ENCODE measurements around the gene TBXAS1.

Gene TBXAS1

DNA sequence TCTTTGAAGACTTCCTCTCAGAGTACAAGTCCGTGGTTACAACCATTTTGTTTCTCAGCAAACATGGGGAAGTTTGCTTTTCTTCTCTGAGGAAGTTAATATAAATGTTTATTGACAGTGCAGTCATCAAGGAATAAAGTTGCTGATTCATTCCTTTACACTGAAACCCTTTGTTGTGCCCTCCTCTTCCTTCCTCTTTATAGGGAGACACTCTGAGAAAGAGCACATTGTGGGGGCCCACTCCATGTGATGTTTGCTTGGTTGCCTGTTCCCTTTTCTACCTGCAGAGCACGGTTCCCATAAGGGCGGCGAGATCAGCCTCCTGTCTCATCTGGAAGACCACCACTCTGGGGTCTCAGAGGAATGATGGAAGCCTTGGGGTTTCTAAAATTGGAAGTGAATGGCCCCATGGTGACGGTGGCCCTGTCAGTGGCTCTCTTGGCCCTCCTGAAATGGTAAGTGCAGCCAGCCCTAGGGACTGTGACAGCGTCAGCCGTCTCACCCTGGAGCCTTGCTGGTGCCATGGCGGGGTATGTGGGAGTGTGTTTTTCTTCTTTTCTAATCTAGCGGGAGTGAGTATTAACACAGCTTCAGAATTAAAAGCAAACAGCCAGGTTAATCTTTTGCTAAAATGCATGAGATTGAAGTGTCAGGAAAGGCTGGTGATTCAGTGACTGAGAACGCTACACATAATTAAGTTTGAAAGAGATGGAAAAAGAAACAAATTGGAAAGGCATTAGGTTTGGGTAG, at the start of gene TBXAS1:
TBXAS1 (plus strand) TSS at position 240 of the 750 bp plus-strand sequence; CDS start at position 367, 127 bp downstream.
- DNase-seq = no peak

DNA sequence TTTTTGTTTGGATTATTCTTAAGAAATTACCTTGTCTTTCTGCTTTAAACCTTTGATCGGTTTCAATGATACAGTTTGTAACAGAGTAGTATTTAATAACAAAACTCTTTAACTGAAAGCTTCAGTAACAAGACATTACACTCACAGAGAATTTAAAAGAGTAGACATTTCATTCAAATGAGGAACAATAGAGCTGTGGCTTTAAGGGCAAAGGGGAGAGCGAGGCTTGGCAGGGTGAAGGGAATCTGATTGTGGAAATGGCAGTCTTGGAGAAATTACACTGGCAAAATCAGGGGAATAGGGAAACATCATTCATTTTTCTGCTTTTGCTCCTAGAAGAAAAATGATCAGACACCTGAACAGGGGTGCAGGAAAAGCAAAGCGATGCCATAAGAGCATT, 46.1 kb upstream of the TBXAS1 start:
- DNase-seq = no peak

DNA sequence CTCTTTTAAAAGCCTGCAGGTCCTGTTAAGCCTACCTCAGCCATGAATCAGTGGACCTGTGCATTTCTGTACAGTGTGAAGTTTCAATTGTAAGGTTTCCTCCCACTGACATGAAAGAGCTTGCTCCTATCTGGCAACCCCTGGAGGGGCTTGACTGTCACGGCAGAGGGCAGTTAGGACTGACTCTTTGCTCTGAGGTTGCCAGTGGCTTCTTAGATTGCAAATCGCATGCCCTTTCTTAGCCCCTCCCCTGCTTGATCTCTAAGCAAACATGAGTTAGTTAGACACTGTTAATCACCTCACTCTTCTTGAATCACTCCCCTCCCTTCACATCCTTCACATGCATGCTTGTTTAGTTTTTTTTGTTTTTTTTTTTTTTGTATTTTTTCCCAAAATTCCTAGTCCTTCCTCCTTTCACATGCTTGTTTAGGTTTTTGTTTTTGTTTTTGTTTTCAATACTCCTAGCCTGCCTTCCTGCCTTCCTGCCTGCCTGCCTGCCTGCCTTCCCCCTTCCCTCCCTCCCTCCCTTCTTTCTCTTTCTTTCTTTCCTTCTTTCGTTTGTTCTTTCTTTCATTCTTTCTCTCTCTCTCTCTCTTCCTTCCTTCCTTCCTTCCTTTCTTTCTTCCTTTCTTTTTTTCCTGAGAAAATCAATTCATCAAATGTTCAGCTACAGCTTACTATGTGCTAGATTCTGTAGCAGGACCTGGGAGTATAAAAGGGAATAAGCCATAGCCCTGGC, 45.2 kb upstream of the TBXAS1 start:
- no peak for DNase-seq

DNA sequence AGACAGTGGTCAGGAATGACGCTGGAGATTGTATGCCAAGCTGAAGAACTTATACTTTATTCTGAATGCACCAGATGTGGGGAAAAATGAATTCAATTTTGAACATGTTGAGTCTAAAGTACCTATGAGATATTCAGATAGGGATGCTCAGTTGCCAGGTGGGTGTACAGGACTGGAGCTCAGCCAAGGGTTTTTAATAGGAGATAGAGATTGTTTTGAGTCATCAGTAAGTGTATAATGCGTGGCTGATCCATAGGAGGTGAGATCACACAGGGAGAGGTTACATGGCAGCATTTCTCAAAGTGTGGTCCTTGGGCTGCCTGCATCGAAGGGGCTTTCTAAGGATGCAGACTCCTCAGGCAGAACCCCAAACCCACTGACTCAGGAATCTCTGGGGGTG, 44.4 kb upstream of the TBXAS1 start:
- no peak for DNase-seq

DNA sequence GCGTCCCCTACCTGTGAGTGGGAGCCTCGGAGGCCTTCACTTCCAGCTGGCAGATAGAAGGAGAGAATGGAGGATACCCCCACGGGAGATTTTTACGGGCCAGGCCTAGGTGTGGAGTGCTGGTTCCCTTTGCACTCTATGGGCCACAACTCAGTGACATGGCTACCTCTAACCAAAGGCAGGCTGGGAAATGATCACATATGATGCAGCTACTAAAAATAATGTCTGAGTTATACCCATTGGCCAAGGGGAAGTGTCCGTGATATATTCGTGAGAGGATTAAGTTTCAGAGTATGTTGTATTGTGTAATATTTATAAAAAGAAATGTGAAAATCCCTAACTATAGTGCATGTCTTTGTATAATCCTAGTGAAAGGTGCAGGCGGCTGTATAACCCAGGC, 37.7 kb upstream of the TBXAS1 start:
- no peak for DNase-seq

DNA sequence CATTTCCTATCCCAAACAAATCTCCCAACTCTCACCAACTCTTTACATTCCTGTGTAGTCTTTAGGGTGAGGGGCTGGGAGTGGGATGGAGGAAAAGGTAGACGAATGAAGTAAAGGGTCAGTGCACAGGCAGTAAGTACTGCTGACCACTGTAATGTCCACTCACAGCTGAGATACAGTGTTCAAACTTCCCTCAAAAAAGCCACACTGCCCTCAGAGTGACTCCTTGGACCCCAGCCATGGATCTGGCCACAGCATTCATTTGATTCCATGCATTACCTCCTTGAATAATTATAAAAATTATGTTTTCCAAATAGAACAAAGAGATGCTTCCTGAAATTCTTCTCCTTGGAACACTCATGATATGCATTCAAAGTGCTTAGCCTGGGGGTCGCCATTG, 31.5 kb upstream of the TBXAS1 start:
- DNase-seq = no peak

DNA sequence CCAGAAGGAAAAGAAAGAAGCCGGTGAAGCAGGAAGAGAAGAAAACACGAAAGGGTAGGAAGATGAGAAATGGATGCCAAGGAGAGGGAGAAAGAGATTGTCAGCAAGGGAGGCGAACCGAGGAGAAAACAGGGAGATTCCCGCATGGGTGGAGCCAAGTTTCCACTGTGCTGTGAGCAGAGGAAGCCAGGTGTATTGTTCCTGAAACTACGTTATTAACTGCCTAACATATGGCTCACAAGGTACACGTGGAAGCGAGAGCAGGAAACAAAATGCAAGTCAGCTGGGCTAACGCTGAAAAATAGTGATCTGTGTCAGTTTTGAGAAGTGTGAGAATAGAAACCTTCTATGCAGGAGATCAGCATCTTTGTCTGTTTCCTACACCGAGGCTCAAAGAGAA, 30.8 kb upstream of the TBXAS1 start:
- no peak for DNase-seq

DNA sequence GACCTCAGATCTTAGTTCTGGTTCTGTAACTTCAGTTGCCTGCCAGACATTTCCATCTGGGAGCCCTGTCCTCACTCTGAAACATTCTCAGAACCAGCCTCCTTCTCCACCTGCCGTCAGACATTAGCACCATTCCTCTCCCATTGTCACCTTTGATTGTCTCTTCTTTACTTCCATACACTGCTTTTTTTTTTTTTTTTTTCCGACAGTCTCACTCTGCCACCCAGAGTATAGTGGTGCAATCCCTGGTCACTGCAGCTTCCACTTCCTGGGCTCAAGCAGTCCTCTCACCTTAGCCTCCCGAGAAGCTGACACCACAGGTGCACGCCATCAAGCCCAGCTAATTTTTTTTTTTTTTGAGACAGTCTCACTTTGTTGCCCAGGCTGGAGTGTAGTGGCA, 30.2 kb upstream of the TBXAS1 start:
- DNase-seq = no peak

DNA sequence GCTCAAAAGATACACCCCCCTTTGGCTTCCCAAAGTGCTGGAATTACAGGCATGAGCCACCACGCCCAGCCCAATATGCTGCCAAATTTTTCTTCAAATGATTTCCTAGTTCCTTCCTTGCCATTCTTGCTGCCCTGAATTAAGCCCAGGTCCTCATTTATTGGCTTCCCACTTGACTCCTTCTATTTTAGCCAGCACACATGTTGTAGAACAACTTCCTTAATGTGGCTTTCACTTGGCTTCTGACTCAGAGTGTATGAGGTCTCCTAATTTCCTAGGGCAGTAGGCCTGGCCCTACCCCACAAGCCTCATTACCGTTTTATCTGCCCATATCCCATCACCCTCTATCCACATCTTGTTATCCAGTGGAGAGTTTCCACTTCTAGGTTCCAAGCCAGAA, 29.5 kb upstream of the TBXAS1 start:
- DNase-seq = no peak

DNA sequence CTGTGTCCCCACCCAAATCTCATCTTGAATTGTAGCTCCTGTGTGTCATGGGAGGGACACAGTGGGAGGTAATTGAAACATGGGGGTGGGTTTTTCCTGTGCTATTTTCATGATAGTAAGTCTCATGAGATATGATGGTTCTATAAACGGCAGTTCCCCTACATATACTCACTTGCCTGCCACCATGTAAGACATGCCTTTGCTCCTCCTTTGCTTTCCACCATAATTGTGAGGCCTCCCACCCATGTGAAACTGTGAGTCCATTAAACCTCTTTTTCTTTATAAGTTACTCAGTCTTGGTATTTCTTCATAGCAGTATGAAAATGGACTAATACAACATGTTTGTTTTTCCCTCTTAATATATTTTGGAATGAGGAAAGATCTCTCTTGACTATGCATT, 24.5 kb upstream of the TBXAS1 start:
- no peak for DNase-seq

DNA sequence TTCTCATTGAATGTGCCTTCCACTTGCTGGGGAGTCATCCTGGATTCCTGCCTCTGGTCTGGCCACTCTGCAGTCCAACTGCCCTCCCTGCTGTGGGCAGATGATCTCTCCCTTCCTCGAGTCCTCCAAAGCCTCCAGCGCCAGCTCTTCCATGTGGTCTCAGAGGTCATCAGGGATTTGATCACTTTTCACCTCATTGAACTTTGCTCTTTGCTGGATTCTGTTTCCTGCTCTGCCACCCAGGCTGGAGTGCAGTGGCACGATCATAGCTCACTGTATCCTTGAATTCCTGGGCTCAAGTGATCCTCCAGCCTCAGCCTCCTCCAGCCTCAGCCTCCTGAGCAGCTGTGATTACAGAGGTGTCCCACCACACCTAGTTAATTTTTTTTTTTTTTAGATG, 22.1 kb upstream of the TBXAS1 start:
- DNase-seq = no peak

DNA sequence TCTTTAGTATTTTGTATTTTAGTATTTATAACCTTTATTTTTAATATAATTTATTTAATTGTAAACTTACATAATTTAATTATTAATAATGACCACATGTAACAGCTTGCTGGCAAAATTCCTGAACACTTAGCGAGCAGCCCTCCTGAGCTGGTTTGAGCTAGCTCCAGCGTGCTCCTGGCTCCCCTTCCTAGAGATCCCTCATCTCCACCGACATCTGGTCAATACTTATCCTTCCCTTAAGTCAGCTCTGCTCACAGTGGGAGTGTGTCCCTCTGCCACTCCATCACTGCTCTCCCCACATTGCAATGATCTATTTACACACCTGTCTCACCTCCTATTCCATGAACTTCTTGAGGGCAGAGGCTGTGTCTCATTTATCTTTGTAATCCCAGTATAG, 20.6 kb upstream of the TBXAS1 start:
- no peak for DNase-seq

DNA sequence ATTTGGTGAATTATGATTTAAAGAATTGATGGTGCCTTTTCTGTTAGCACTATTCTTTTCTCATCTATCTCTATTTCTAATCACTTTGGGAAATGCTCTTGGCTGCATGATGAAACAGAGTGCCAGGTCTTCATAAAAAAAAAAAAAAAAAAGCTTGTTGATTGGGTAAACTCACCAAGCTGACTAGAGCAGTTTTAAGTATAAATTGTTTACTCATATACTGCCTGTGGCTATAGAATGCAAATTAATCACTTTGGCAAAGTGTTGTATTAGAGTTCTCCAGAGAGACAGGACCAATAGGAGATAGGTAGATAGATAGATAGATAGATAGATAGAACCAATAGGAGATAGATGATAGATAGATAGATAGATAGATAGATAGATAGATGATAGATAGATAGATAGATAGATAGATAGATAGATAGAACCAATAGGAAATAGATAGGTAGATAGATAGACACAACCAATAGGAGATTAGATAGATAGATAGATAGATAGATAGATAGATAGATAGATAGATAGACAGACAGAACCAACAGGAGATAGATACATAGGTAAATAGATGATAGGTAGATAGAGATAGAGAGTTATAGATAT, 20.1 kb upstream of the TBXAS1 start:
- no peak for DNase-seq

DNA sequence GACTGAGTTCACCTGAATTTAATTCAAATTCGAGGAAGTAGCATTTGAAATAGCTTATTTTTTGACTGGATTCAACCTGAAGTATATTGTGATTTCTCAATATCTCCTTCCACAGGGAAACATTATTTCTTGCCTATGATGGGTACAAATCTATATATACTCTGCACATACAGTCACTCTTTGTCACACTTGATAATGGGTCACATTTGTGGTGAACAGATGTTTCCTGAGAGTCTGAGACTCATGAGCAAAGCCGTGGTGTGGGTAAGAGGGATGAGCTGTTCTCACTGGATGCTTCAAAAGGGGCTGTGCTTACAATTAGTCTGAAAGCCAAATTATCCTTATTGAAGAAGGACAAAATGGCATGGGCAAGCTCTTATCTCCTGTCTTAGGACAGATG, 18.0 kb upstream of the TBXAS1 start:
- no peak for DNase-seq

DNA sequence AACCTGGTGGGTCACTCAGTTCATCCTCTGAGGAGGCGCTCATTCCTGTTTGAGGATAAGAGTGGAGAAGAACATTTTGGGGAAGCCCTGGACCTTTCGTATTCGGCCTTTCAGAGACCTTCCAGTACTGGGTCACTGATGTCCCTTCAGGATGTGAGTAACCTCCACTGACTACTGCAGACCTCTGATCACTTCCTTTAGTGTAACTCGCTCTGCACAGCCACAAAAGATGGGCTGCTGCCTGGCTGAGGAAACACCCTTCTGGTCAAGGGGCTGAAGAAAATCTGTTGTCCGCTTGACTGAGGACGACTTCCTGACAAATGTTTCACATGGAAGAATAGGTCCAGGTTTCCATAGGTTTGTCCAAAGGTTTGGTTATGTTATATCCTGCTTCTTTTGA, 15.9 kb upstream of the TBXAS1 start:
- no peak for DNase-seq

DNA sequence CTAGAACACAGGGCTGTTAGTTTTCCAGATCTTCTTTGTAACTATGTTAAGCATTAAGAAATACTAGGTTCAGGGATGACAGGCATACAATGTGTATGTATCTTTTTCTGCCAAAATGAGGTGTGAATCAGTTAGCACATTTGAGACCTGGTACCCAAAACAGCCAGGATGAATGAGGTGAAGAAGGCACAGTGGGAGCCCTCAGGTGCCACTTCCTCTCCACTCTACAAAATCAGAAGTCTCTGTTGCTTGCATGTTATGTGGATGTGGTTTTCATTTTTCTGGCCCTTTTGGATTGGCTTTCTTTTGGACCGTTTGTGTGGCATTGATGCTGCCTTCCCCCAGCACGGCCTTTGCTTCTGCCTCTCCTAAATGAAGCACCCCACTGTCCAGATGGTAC, 15.4 kb upstream of the TBXAS1 start:
- DNase-seq = no peak

DNA sequence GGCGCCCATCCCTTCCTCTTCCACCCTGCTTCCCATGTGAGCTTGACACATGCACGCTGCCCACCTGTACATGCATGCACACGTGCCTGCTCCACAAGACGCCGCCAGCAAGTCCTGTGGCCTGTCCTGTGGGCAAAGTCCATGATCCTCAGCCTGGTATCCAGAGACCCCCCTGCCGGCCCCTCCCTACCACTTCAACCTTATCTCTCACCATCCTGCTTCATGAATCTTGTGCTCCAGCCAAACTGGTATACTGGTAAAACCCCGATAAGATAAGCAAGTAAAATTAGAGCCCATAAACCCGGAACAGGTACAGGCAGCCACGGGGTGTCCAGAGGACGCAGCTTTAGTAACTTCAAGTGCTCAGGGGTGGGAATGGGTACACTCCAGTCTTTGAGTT, 11.8 kb upstream of the TBXAS1 start:
- no peak for DNase-seq

DNA sequence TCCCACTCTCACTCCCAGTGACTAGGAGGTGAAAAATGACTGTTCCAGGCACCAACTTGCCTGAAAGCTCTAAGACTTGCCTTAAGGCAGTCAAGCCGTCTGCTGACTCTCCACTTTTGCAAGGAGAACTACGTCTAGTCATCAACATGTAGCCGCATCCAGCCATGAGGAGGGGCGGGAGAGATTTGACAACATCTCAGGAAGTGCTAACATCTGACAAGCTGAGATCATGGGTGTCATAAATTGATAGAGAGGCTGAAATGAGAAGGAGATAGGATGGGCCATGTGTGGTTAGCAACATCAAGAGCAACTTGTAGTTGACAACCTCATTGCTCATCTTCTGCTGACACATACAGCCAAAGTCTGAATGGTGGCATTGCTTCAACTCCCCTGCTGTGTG, 9.0 kb upstream of the TBXAS1 start:
- no peak for DNase-seq

DNA sequence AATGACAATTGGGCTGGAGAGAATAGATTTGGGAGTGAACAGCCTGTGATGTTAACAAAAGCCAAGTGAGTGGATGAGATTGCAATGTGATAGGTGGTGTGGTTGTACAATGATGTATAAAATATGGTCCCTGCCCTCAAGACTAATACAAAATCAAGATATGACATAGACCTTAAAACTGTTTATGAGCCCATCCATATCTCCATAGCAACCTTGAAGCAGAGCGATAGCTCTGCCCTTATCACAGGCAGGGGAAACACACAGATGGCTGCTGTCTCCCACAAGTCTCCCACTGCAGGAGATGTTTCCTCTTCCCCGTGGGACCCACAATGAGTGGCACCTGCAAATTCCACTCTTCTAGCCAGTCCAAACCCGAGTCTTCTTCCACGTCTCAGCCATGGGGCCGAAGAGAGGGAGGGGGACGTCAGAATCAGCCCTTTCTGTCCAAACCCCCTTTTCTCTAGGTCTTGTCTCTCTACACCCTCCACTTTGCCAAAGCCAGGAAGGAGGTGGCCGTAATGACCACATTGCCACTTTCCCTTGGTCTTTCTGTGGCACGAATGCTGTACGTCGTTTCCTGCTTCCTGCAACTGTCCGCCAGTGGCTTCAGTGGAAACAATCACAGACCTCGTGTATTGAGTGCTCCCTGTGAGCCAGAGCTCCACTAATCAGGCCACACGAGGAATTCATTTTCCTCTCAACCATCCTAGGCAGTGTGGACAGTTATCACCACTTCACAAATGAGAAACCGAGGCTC, 7.5 kb upstream of the TBXAS1 start:
- DNase-seq = no peak

DNA sequence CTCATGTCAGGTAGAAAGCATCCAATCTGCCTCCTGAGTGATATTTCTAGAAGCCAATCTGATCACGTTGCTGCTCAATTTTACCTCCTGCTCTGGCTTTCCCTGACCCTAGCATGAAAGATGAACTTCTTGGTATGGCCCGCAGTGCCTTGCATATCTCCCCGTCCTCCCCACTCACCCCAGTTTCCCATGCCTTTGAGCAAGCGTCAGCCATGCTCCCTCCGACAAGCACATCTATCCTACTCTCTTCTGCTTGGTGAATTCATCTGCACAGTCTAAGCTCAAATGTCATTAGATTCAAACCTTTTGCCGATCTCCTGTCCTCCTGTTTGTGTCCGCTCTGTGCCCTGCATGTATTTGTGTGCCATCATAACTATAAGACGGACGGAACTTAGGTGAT, 6.2 kb upstream of the TBXAS1 start:
- no peak for DNase-seq

DNA sequence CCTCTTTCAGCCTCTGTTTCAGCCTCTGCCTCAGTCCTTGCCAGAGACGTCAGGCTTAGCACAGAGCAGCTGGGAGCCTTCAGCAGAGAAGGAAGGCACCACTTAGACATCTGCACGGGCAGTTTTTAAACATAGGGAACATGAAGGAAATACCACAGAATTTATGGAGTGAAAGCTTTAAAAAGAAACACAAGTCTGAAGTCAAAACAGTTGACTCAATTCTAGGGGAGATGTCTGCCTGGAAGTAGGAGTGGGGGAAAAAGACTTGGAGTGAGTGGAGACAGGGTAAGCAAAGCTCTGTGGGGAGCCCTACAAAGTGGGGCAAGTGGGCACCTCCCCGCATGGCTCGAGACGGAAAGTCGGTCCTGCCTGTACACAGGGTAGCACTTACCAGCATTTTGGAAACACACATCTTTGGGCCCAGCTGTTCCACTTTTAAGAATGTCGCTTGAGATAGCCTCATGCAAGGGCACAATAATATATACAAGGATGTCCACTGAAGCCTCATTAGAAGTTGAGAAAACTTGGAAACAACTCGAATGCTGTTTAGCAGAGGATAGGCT, 5.0 kb upstream of the TBXAS1 start:
- DNase-seq = no peak

DNA sequence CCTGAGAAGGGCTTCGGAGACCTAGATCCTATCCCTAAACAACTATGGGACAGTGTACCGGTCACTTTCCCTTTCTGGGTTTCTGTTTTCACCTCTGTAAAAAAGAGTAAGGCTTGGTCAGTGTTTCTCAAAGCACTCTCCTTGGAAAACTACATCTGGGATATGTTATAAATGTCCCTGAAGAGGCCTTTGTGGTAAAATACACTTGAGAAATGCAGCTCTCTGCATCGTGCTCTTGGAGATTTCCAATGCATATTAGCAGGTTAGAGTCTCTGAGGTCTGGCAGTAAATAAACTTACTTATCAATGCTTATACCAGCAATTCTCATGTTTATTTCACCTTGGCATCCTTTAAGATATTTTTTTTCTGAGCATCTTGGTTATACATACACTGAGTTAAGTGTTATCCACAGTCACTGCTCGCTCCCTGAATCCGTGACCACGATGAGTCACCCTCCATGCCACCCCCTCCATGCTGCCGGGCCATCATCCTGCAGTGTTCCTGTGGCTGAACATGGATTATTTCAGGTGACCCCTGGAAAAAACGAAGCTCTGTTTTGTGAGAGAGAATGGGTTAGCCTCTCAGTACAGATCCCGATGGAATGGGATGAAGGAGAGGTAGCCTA, 3.3 kb upstream of the TBXAS1 start:
- DNase-seq = no peak

DNA sequence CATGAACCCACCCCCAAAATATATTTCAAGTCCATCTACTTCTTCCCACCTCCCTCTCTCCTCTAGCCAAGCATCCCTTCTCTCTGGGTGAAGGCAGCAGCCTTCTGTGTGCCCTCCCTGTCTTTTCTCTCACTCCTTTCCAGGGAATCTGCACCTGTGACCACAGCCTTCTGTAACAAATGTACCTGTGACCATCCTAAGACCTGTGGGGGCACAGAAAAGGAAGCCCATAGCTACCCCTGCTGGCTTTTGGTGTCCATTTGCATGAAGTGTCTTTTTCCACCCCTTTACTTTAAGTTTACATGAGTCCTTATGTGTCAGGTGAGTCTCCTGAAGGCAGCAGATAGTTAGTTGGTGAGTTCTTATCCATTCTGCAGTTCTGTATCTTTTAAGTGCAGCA, 2.0 kb upstream of the TBXAS1 start:
- DNase-seq = no peak

Data from cerebellar nuclear complex (tissue), 1 donor.